Thoracic aorta (tissue), 2 donors: ENCODE data around the gene STX1B. TPM values are rescaled to one million over a fixed set of nuclear protein-coding genes. Genes with fewer than 3 reads are reported as not detected.

Source experiments
- ATAC-seq: fragments of 150-250 bp; one replicate; pipeline ENCODE4 v1.8.0; 2017; ENCODE audit warnings: low read depth; ENCODE audit not compliant: insufficient number of reproducible peaks, low FRiP score
- DNase-seq: peaks from one replicate; pipeline ENCODE4 v3.0.0-alpha.2; 2020; ENCODE audit warnings: low spot score
- H3K27ac ChIP-seq, 2 donors: fragments of 200-600 bp; sonication (generic); 1 replicate in 1 of 2; 2 replicates in 1 of 2; pipeline ENCODE4 v1.5.1; 2016; ENCODE audit warnings: mild to moderate bottlenecking in 2 of 2, moderate library complexity in 2 of 2
- H3K27me3 ChIP-seq: fragments of 200-600 bp; sonication (generic); replicated peaks from 2 replicates; pipeline ENCODE4 v1.6.0; 2016; ENCODE audit warnings: mild to moderate bottlenecking; ENCODE audit not compliant: insufficient read depth
- H3K36me3 ChIP-seq: fragments of 200-600 bp; sonication (generic); one replicate; pipeline ENCODE4 v1.5.1; 2016
- H3K4me1 ChIP-seq, 2 donors: fragments of 200-600 bp; sonication (generic); 1 replicate in 1 of 2; 2 replicates in 1 of 2; pipeline versions ENCODE4 v1.5.1 to v1.6.0; 2016; ENCODE audit warnings: low read depth in 2 of 2, mild to moderate bottlenecking in 1 of 2; ENCODE audit not compliant: control insufficient read depth in 1 of 2
- H3K4me3 ChIP-seq: fragments of 200-600 bp; sonication (generic); 2 replicates; pipeline ENCODE4 v1.5.1; 2016; ENCODE audit warnings: mild to moderate bottlenecking
- H3K9me3 ChIP-seq: fragments of 200-600 bp; sonication (generic); 2 replicates; pipeline ENCODE4 v1.5.1; 2016
- total RNA-seq, 2 donors: library from RNA; depleted of rRNA; stranded (reverse); fragments of >200 nt; gene quantifications; one replicate each; pipeline versions ENCODE4 v1.1.0 to v1.2.3, GENCODE V29; 2016
- TF ChIP-seq, protein P1 (sequence below): fragments of 200-600 bp; sonication (generic); IDR thresholded peaks from one replicate; pipeline ENCODE4 v1.5.1; 2019; ENCODE audit warnings: antibody characterized with exemption

Gene STX1B
- total RNA-seq, 2 donors from 2014 or later, result 0.68 to 1.6 TPM

GRCh38 chr16:30995927-30996323 lies 14.5 kb downstream of the STX1B start:
- peak overlapping the region in 1 of 2 donors; percentile 62 for H3K27ac ChIP-seq

GRCh38 chr16:30992931-30993816 lies 17.3 kb downstream of the STX1B start:
- Histone ChIP-seq H3K27ac (no peak overlapping the region), H3K4me1 (peaks cover 6 to 14% of the 10 kb centered on the region in 2 donors), H3K9me3 (no peaks in the 10 kb centered on the region), H3K36me3 (no peaks in the 10 kb centered on the region), H3K4me3 (no peak overlapping the region), H3K27me3 (no peaks in the 10 kb centered on the region)
- DNase-seq, result no peak
- TF ChIP-seq, protein P1, sequence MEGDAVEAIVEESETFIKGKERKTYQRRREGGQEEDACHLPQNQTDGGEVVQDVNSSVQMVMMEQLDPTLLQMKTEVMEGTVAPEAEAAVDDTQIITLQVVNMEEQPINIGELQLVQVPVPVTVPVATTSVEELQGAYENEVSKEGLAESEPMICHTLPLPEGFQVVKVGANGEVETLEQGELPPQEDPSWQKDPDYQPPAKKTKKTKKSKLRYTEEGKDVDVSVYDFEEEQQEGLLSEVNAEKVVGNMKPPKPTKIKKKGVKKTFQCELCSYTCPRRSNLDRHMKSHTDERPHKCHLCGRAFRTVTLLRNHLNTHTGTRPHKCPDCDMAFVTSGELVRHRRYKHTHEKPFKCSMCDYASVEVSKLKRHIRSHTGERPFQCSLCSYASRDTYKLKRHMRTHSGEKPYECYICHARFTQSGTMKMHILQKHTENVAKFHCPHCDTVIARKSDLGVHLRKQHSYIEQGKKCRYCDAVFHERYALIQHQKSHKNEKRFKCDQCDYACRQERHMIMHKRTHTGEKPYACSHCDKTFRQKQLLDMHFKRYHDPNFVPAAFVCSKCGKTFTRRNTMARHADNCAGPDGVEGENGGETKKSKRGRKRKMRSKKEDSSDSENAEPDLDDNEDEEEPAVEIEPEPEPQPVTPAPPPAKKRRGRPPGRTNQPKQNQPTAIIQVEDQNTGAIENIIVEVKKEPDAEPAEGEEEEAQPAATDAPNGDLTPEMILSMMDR, result no peak
- no peak for ATAC-seq

More at GRCh38 chr16:30995927-30996323, 14.5 kb downstream of the STX1B start:
- Histone ChIP-seq H3K4me3 (peak overlapping the region; percentile 77), H3K36me3 (no peaks in the 10 kb centered on the region), H3K4me1 (peaks cover 7 to 32% of the 10 kb centered on the region in 2 donors), H3K9me3 (no peaks in the 10 kb centered on the region), H3K27me3 (no peaks in the 10 kb centered on the region)
- TF ChIP-seq, protein P1, result no peak
- ATAC-seq, result no peak
- no peak for DNase-seq

- Histone ChIP-seq H3K9me3 (no peaks in the 10 kb centered on the region), H3K4me3 (no peak overlapping the region), H3K4me1 (peaks cover 0 to 6% of the 10 kb centered on the region in 2 donors), H3K27ac (no peak overlapping the region), H3K27me3 (no peaks in the 10 kb centered on the region), H3K36me3 (peaks cover 2% of the 10 kb centered on the region)
- no peak for ATAC-seq
- DNase-seq, result no peak
- TF ChIP-seq, protein P1, result no peak
These were observed 18.1 kb downstream of the STX1B start for GRCh38 chr16:30992276-30992780.

GRCh38 chr16:30991052-30991451 lies 19.4 kb downstream of the STX1B start:
- H3K36me3 ChIP-seq, result peaks cover 2% of the 10 kb centered on the region
- no peaks in the 10 kb centered on the region for H3K9me3 ChIP-seq
- H3K4me1 ChIP-seq, result peaks cover 0 to under 1% of the 10 kb centered on the region in 2 donors
- ATAC-seq, result no peak
- TF ChIP-seq, protein P1, result no peak
- no peak for DNase-seq
- H3K27me3 ChIP-seq, result no peaks in the 10 kb centered on the region
- H3K4me3 ChIP-seq, result no peak overlapping the region
- no peak overlapping the region for H3K27ac ChIP-seq

GRCh38 chr16:30990105-30990504 lies 20.3 kb downstream of the STX1B start:
- peaks cover 0 to 10% of the 10 kb centered on the region in 2 donors for H3K4me1 ChIP-seq
- H3K27me3 ChIP-seq, result no peaks in the 10 kb centered on the region
- H3K27ac ChIP-seq, result no peak overlapping the region
- no peak overlapping the region for H3K4me3 ChIP-seq
- peaks cover 2% of the 10 kb centered on the region for H3K36me3 ChIP-seq
- H3K9me3 ChIP-seq, result no peaks in the 10 kb centered on the region
- ATAC-seq (no peak), DNase-seq (no peak)
- TF ChIP-seq, protein P1, result no peak
